Liver (tissue), 9 donors: ENCODE data around the gene AFF2. TPM values are rescaled to one million over a fixed set of nuclear protein-coding genes. Genes with fewer than 3 reads are reported as not detected.

ENCODE experiments used
- DNase-seq: peaks from one replicate; pipeline ENCODE4 v3.0.0-alpha.2; 2017; ENCODE audit warnings: low spot score
- H3K27ac ChIP-seq, 2 donors: one replicate each; pipeline ENCODE4 v1.7.0; 2013; ENCODE audit warnings: inconsistent platforms in 2 of 2, low read length in 2 of 2, control low read depth in 1 of 2, low read depth in 1 of 2, mild to moderate bottlenecking in 1 of 2
- H3K27me3 ChIP-seq, 4 donors: one replicate each; pipeline versions ENCODE4 v1.6.1 to v1.7.0; 2013; ENCODE audit warnings: low read length in 3 of 4, inconsistent platforms in 1 of 4, mild to moderate bottlenecking in 1 of 4, moderate library complexity in 1 of 4; ENCODE audit not compliant: control insufficient read depth in 4 of 4, insufficient read depth in 4 of 4
- H3K36me3 ChIP-seq, 4 donors: one replicate each; pipeline versions ENCODE4 v1.6.1 to v1.7.0; 2013; ENCODE audit warnings: low read length in 3 of 4, mild to moderate bottlenecking in 3 of 4, low read depth in 1 of 4, moderate library complexity in 1 of 4; ENCODE audit not compliant: control insufficient read depth in 4 of 4, insufficient read depth in 3 of 4
- H3K4me1 ChIP-seq, 4 donors: one replicate each; pipeline versions ENCODE4 v1.6.1 to v1.7.0; 2013; ENCODE audit warnings: low read length in 3 of 4, mild to moderate bottlenecking in 3 of 4, moderate library complexity in 1 of 4; ENCODE audit not compliant: control insufficient read depth in 4 of 4, insufficient read depth in 4 of 4
- H3K4me3 ChIP-seq, 3 donors: one replicate each; pipeline versions ENCODE4 v1.6.1 to v1.7.0; 2013; ENCODE audit warnings: low read length in 3 of 3, control low read depth in 1 of 3, low read depth in 1 of 3, mild to moderate bottlenecking in 1 of 3
- H3K9ac ChIP-seq, 2 donors: one replicate each; pipeline ENCODE4 v1.7.0; 2013; ENCODE audit warnings: low read length in 2 of 2, mild to moderate bottlenecking in 2 of 2, moderate library complexity in 2 of 2, control low read depth in 1 of 2, low read depth in 1 of 2
- H3K9me3 ChIP-seq, 4 donors: one replicate each; pipeline versions ENCODE4 v1.6.1 to v1.7.0; 2013; ENCODE audit warnings: low read length in 3 of 4; ENCODE audit not compliant: control insufficient read depth in 4 of 4
- ATF3 ChIP-seq: IDR thresholded peaks from 2 replicates; pipeline ENCODE4 v1.6.1; 2016; ENCODE audit warnings: antibody characterized with exemption
- CTCF ChIP-seq: fragments of 150-350 bp; IDR thresholded peaks from 2 replicates; pipeline ENCODE4 v1.5.1; 2017; ENCODE audit warnings: improper control_type of control experiment, low read depth, low read length; ENCODE audit not compliant: missing input control
- EGR1 ChIP-seq, 2 donors: IDR thresholded peaks; 2 replicates each; pipeline ENCODE4 v1.6.1; 2016 to 2018; ENCODE audit warnings: antibody characterized with exemption in 2 of 2, low read depth in 2 of 2
- FOXA1 ChIP-seq: IDR thresholded peaks from 2 replicates; pipeline ENCODE4 v1.6.1; 2016; ENCODE audit warnings: antibody characterized with exemption
- FOXA2 ChIP-seq: IDR thresholded peaks from 2 replicates; pipeline ENCODE4 v1.6.1; 2016; ENCODE audit warnings: antibody characterized with exemption
- GABPA ChIP-seq, 2 donors: IDR thresholded peaks in 1 of 2; conservative IDR thresholded peaks in 1 of 2; 2 replicates each; pipeline ENCODE4 v1.6.1; 2016; ENCODE audit warnings: antibody characterized with exemption in 2 of 2, mild to moderate bottlenecking in 1 of 2, moderate library complexity in 1 of 2
- HNF4A ChIP-seq, 2 donors: conservative IDR thresholded peaks; 2 replicates each; pipeline ENCODE4 v1.6.1; 2016; ENCODE audit warnings: antibody characterized with exemption in 2 of 2, mild to moderate bottlenecking in 2 of 2
- HNF4G ChIP-seq: IDR thresholded peaks from 2 replicates; pipeline ENCODE4 v1.6.1; 2016; ENCODE audit warnings: antibody characterized with exemption
- JUND ChIP-seq, 2 donors: IDR thresholded peaks; 2 replicates each; pipeline ENCODE4 v1.6.1; 2016; ENCODE audit warnings: antibody characterized with exemption in 2 of 2
- MAX ChIP-seq: IDR thresholded peaks from 2 replicates; pipeline ENCODE4 v1.6.1; 2016; ENCODE audit warnings: antibody characterized with exemption
- RAD21 ChIP-seq, 2 donors: IDR thresholded peaks; 2 replicates each; pipeline ENCODE4 v1.6.1; 2016; ENCODE audit warnings: antibody characterized with exemption in 2 of 2, mild to moderate bottlenecking in 2 of 2
- REST ChIP-seq: IDR thresholded peaks from 2 replicates; pipeline ENCODE4 v1.6.1; 2016; ENCODE audit warnings: antibody characterized with exemption, mild to moderate bottlenecking
- RXRA ChIP-seq, 2 donors: IDR thresholded peaks; 2 replicates each; pipeline ENCODE4 v1.6.1; 2017 to 2018; ENCODE audit warnings: antibody characterized with exemption in 2 of 2, mild to moderate bottlenecking in 1 of 2
- SP1 ChIP-seq: IDR thresholded peaks from 2 replicates; pipeline ENCODE4 v1.6.1; 2018; ENCODE audit warnings: antibody characterized with exemption, mild to moderate bottlenecking
- TAF1 ChIP-seq: conservative IDR thresholded peaks from 2 replicates; pipeline ENCODE4 v1.6.1; 2016; ENCODE audit warnings: antibody characterized with exemption, mild to moderate bottlenecking
- YY1 ChIP-seq: IDR thresholded peaks from 2 replicates; pipeline ENCODE4 v1.6.1; 2016; ENCODE audit warnings: antibody characterized with exemption, mild to moderate bottlenecking
- ZBTB33 ChIP-seq: IDR thresholded peaks from 2 replicates; pipeline ENCODE4 v1.6.1; 2016; ENCODE audit warnings: antibody characterized with exemption
- WGBS: extraction: QIAGEN DNeasy Blood & Tissue Kit; methylation state at CpG from one replicate; pipeline ENCODE4 v1.1.7; 2013; 5-methylcytosine and 5-hydroxymethylcytosine counted together
- polyA plus RNA-seq, 2 donors: library from polyadenylated mRNA; stranded (reverse) in 1 of 2; unstranded in 1 of 2; fragments of 200-250 nt in 1 of 2; fragments of >200 nt in 1 of 2; fragmentation: Nextera tagmentation in 1 of 2; extraction: Ambion mirVana in 1 of 2; gene quantifications; one replicate each; pipeline versions ENCODE4 v1.2.1 to v1.2.3, GENCODE V29; 2013 to 2015
- total RNA-seq, 2 donors: library from RNA; depleted of rRNA; stranded (reverse); fragments of >200 nt; gene quantifications; one replicate each; pipeline ENCODE4 v1.2.3, GENCODE V29; 2014
- donor health status: healthy.
- donor health status: healthy.
- donor health status: healthy.
- donor health status: healthy.
- donor health status: healthy.

Gene AFF2
- total and polyA plus RNA-seq, 4 donors: 0.01 to 1.6 (median 0.50) TPM; not detected in 1

GRCh38 chrX:148872881-148873280 lies 372.5 kb downstream of the AFF2 start:
- H3K36me3 ChIP-seq: no peaks in the 10 kb centered on the region
- no peak overlapping the region for H3K4me3 ChIP-seq

More at GRCh38 chrX:148872881-148873280, 372.5 kb downstream of the AFF2 start:
- H3K4me1 ChIP-seq: no peaks in the 10 kb centered on the region
- peaks cover 0 to 4% (median 0%) of the 10 kb centered on the region in 4 donors for H3K27me3 ChIP-seq
- no peak for TF ChIP-seq RAD21 (IDR thresholded peaks at IDR 0.05)
- no peak for TF ChIP-seq HNF4A (conservative IDR thresholded peaks at IDR 0.05)
- no peak for TF ChIP-seq EGR1 (IDR thresholded peaks at IDR 0.05; ENCODE audit: low read depth in 2 of 2)
- TF ChIP-seq YY1: no peak
- no peak for TF ChIP-seq TAF1
- TF ChIP-seq HNF4G: no peak
- no peak for TF ChIP-seq REST
- no peak for TF ChIP-seq CTCF
- TF ChIP-seq RXRA (IDR thresholded peaks at IDR 0.05): no peak
- TF ChIP-seq GABPA (IDR thresholded peaks at IDR 0.05 in 1 of 2, conservative IDR thresholded peaks at IDR 0.05 in 1 of 2): no peak
- TF ChIP-seq FOXA1: no peak
- no peak for TF ChIP-seq JUND (IDR thresholded peaks at IDR 0.05)
- no peak for TF ChIP-seq SP1
- TF ChIP-seq ZBTB33: no peak
- TF ChIP-seq FOXA2: no peak
- TF ChIP-seq MAX: no peak
- TF ChIP-seq ATF3: no peak
- H3K9me3 ChIP-seq: peaks cover 0 to 3% (median 0%) of the 10 kb centered on the region in 4 donors
- 59% methylated on average over 4 of the region's 4 CpGs for WGBS
- DNase-seq: no peak
- H3K27ac ChIP-seq: no peak overlapping the region
- no peak overlapping the region for H3K9ac ChIP-seq
